Activated B cell treated with CpG ODN at 0.5 μM for 24 hours (primary cell): Measurements from ENCODE around the gene CNPY2. TPM values are rescaled to one million over a fixed set of nuclear protein-coding genes. Genes with fewer than 3 reads are reported as not detected.

Experiments
- ATAC-seq: fragments of 200-7000 bp; cut with Tn5 transposase; one replicate; pipeline ENCODE4 v1.10.0; 2021; ENCODE audit warnings: low read depth, mild to moderate bottlenecking, moderate library complexity
- CTCF ChIA-PET: fragments of 350-600 bp; sonication (Branson Sonifier 250); formaldehyde crosslinking; loops from one replicate; lab custom pipeline; 2021; ENCODE audit warnings: antibody characterized with exemption; lab: Charles Lee
- POLR2A ChIA-PET: fragments of 350-600 bp; sonication (Branson Sonifier 250); formaldehyde crosslinking; loops from one replicate; lab custom pipeline; 2021; ENCODE audit warnings: antibody characterized with exemption; lab: Charles Lee
- DNase-seq: peaks from one replicate; pipeline ENCODE4 v3.0.0; 2022
- H3K27ac Mint-ChIP-seq: one replicate; pipeline ENCODE4 v1.8.0; 2020; ENCODE audit warnings: mixed read lengths
- H3K27me3 Mint-ChIP-seq: one replicate; pipeline ENCODE4 v1.8.0; 2021; ENCODE audit warnings: mixed read lengths
- H3K36me3 Mint-ChIP-seq: one replicate; pipeline ENCODE4 v1.8.0; 2021; ENCODE audit warnings: low read depth, mixed read lengths
- H3K4me1 Mint-ChIP-seq: one replicate; pipeline ENCODE4 v1.8.0; 2021; ENCODE audit warnings: mixed read lengths
- H3K4me3 Mint-ChIP-seq: one replicate; pipeline ENCODE4 v1.8.0; 2020; ENCODE audit warnings: mild to moderate bottlenecking, mixed read lengths
- H3K9me3 Mint-ChIP-seq: one replicate; pipeline ENCODE4 v1.8.0; 2020; ENCODE audit warnings: mixed read lengths
- intact Hi-C: fragments of 100-400 bp; cut with micrococcal nuclease; formaldehyde crosslinking; loops from one replicate; pipeline ENCODE4 v1.15.1; 2024
- total RNA-seq: library from RNA; stranded (reverse); gene quantifications from 2 replicates; pipeline ENCODE4 v1.2.3, GENCODE V29; 2022
- TF ChIP-seq, protein P1 (sequence below): fragments of 200-600 bp; IDR thresholded peaks from one replicate; pipeline ENCODE4 v1.8.0; 2022; ENCODE audit warnings: antibody characterized with exemption, mild to moderate bottlenecking

Gene CNPY2
- total RNA-seq, 1 donor from 2014 or later, result 98.8 TPM

DNA sequence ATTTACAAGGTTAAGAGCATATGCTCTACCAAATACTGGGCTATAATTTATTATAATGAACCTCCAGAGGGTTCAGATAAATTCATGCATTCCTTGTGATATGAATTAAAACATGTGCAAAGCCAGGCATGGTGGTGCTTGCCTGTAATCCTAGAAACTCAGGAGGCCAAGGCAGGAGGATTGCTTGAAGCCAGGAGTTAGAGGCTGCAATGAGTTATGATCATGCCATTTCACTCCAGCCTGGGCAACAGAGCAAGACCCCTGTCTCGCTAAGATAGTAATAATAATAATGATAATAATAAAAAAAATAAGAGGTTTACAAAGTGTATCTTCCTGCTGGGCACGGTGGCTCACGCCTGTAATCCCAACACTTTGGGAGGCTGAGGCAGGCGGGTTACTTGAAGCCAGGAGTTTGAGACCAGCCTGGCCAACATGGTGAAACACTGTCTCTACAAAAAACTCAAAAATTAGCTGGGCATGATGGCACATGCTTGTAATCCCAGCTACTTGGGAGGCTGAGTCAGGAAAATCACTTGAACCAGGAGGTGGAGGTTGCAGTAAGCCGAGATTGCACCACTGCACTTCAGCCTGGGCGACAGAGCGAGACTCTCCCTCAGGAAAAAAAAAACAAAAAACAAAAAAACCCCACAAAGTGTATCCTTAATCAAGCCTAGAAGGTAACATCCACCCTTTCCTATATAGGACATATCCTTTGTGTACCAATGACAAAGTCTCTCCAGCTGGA lies 8.4 kb downstream of the CNPY2 start:
- TF ChIP-seq, protein P1, sequence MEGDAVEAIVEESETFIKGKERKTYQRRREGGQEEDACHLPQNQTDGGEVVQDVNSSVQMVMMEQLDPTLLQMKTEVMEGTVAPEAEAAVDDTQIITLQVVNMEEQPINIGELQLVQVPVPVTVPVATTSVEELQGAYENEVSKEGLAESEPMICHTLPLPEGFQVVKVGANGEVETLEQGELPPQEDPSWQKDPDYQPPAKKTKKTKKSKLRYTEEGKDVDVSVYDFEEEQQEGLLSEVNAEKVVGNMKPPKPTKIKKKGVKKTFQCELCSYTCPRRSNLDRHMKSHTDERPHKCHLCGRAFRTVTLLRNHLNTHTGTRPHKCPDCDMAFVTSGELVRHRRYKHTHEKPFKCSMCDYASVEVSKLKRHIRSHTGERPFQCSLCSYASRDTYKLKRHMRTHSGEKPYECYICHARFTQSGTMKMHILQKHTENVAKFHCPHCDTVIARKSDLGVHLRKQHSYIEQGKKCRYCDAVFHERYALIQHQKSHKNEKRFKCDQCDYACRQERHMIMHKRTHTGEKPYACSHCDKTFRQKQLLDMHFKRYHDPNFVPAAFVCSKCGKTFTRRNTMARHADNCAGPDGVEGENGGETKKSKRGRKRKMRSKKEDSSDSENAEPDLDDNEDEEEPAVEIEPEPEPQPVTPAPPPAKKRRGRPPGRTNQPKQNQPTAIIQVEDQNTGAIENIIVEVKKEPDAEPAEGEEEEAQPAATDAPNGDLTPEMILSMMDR, result no peak
- ChIA-PET POLR2A (interaction anchor here (0.5 to 1.0 kb wide), 2 partner anchors 9 to 18 kb away, joined by 3 to 4 read pairs; partner anchors contain the start of gene CNPY2), CTCF (no interaction called here)
- no peak for DNase-seq
- no peak for ATAC-seq
- peaks cover 44% of the 10 kb centered on the region for H3K36me3 Mint-ChIP-seq
- intact Hi-C loops, result no loop called here
- no peak overlapping the region for H3K4me3 Mint-ChIP-seq
- H3K9me3 Mint-ChIP-seq, result no peaks in the 10 kb centered on the region
- no peaks in the 10 kb centered on the region for H3K27me3 Mint-ChIP-seq
- peaks cover 1% of the 10 kb centered on the region for H3K4me1 Mint-ChIP-seq
- no peak overlapping the region for H3K27ac Mint-ChIP-seq

DNA sequence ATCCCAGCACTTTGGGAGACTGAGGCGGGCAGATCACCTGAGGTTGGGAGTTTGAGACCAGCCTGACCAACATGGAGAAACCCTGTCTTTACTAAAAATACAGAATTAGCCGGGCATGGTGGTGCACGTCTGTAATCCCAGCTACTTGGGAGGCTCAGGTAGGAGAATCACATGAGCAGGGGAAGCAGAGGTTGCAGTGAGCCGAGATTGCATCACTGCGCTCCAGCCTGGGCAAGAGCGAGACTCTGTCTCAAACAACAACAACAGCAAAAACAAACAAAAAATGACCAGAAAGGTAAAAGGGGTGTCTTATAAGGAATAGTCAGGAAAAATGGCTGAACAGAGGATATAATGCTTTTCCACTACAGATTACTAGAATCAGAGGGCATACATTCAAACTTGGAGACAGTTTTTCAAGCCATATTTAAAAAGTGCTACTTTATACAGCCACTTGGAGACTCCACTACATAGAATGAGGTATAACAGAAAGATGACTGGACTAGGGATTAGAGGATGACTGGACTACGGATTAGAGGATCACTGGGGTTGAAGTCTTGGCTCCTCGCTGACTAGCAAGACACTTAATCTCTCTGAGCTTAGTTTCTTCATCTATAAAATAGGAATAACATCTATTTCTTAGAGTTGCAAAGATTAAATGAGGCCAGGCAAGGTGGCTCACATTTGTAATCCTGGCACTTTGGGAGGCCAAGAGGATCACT lies 10.8 kb downstream of the CNPY2 start:
- Mint-ChIP-seq H3K4me1 (peaks cover 23% of the 10 kb centered on the region), H3K27me3 (no peaks in the 10 kb centered on the region), H3K9me3 (no peaks in the 10 kb centered on the region), H3K4me3 (no peak overlapping the region), H3K27ac (no peak overlapping the region), H3K36me3 (peaks cover 30% of the 10 kb centered on the region)
- CTCF ChIA-PET, result no interaction called here
- DNase-seq, result no peak
- intact Hi-C loops, result no loop called here
- POLR2A ChIA-PET, result no interaction called here
- ATAC-seq, result no peak
- TF ChIP-seq, protein P1, result no peak

DNA sequence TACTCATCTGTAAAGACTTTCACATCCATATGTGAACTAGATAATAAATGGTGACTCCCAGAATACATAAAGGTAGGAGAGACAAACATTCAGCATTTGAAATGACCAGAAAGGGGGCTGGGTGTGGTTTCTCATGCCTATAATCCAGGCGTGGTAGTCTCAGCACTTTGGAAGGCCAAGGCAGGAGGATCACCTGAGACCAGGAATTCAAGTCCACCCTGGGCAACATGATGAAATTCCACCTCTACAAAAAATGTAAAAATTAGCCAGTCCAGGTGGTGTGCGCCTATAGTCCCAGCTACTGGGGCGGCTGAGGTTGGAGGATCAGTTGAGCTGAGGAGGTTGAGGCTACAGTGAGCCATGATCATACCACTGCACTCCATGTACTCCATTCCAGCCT lies 11.5 kb downstream of the CNPY2 start:
- CTCF ChIA-PET, result no interaction called here
- Mint-ChIP-seq H3K4me1 (peaks cover 25% of the 10 kb centered on the region), H3K27me3 (no peaks in the 10 kb centered on the region), H3K36me3 (peaks cover 26% of the 10 kb centered on the region), H3K9me3 (no peaks in the 10 kb centered on the region), H3K4me3 (no peak overlapping the region), H3K27ac (no peak overlapping the region)
- DNase-seq, result no peak
- TF ChIP-seq, protein P1, result no peak
- ATAC-seq, result no peak
- intact Hi-C loops, result no loop called here
- POLR2A ChIA-PET, result no interaction called here

DNA sequence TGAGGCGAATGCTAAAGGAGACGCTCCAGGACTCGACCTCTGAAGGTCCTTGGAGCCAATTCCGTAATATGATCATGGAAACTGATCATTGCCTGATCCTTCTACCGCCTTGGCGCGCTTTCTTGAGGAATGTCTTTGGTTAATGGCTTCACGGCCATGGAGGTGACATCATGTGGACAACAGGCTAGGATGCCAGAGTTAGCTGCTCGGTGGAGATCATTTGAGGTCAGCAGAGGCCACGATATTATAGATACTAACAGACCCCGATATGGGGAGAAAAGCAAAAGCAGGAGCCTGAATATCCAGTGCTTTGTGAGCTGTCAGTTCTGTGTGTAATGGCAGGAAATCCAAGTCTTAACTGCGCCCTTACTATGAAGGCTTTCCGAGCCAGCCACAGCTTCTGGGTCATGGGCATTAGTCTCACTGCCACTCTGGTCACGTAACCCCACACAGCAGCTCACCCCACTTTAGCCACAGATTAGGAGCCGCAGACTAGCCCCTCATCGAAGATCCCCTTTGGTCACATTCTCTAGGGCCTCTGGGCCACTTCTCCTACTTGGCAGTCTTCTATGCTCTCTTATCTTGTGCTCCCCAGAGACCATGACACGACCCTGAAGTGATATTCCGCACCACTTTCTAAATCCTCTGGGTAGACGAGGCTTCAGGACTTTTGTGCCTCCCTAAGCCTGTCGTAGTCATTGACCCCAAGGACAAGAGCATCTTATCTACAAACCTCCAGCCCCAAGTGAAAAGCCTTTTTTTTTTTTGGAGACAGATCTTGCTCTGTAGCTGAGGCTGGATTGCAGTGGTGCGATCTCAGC lies 14.9 kb downstream of the CNPY2 start:
- CTCF ChIA-PET, result interaction anchor here (0.9 kb wide), 1 partner anchor 43 kb away, joined by 3 read pairs; the partner anchor contains the start of gene ANKRD52

More for the DNA sequence above, 14.9 kb downstream of the CNPY2 start:
- Mint-ChIP-seq H3K9me3 (no peaks in the 10 kb centered on the region), H3K4me3 (peak overlapping the region; percentile 96), H3K27me3 (no peaks in the 10 kb centered on the region), H3K4me1 (peaks cover 59% of the 10 kb centered on the region), H3K36me3 (peaks cover 28% of the 10 kb centered on the region), H3K27ac (peak overlapping the region; percentile 97)
- no peak for ATAC-seq
- intact Hi-C loops, result loop anchor here (1.0 to 2.0 kb wide), 14 partner anchors 14 to 328 kb away; partner anchors contain the start of genes ANKRD52, IL23A, PAN2 and RNF41
- TF ChIP-seq, protein P1, result no peak
- POLR2A ChIA-PET, result interaction anchor here (0.5 to 3.2 kb wide), 11 partner anchors 33 to 810 kb away, joined by 3 to 18 read pairs (median 6); partner anchors contain the start of genes IL23A, PAN2, SPRYD4 and STAT2
- no peak for DNase-seq
